Effector CD4-positive, alpha-beta T cell (primary cell): ENCODE results near the gene TACO1.

Experiments used
- DNase-seq: peaks from one replicate; pipeline ENCODE4 v3.0.0-alpha.2; 2020

Gene TACO1

DNA sequence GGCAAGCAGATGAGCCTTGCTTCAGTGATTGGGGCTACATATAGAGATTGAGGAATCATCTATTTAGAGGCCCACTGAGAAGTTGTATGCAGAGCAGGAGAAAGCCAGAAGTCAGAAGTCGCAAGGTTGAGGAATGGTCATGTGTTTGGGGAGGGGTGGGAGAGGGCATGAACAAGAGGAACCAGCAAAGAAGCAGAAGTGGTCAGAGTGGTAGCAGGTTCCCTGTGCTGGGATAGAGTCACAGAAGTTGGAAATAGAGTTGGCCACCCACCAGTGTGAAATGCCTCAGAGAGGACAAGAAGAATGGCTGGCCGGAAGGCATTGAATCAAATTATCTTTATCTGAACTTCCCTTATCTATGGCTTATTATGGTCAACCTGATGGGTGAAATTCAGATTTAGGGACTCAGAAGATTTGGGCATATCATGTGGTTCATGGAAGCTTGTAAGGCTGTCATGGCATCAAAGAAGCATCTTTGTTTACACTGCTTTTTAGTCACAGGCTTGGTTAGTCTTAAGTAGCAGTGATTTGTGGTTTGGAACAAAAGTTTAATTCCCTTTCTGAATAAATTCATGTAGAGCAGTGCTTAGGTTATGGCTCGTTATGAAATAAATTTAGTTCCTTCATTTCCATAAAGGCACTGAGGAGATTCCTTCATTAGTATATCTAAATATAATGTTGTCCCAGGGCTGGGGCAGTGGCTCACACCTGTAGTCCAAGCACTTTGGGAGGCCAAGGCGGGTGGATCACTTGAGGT is 41.2 kb downstream of the TACO1 start:
- no peak for DNase-seq

DNA sequence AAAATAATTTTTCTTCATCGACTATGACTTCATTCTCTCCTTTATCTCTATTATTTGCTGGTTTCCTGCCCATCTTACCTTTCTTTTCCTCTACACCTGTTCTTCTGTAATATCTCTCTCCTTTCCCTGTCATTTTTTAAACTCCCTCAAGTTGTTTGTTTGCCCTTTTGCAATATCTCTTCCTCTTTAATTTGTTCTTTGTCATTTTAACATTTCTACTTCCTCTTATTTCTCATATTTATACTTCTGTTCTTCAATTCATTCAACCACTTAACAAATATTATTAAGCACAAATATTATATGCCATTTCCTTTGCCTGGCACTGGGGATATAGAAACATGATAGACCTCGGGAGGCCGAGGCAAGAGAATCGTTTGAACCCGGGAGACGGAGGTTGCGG is 44.2 kb downstream of the TACO1 start:
- DNase-seq: no peak

DNA sequence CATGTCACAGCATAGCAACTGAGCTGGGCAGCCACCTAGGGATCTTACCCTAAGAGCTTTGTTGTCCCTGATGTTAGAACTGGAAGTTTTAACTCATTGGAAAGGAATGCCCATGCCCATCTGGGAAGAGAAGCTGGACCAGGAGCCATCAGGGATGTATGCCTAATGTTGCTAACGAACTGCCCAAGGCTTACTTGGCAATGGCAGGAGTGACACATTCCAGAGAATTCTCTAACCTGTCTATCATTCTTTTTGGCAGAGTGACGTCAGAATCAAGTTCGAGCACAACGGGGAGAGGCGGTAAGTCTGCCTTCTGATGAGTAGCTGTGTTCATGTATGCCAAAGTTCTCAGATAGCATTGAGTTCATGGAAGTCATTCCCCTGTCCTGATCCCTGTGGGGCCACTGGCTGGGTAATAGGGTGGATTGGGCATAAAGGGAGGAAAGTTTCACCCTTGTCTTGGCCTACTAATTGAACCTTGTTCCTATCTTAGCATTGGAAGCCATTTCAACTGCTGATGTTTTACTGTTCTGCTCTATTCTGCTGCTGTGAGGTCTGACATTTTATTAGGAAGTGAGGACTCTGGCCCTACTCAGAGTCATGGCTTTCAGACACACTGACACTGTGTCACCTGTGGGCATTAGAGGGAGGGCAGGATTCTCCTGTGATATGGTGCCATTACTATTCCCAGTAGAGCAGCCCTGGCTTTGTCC is 45.2 kb downstream of the TACO1 start:
- no peak for DNase-seq

DNA sequence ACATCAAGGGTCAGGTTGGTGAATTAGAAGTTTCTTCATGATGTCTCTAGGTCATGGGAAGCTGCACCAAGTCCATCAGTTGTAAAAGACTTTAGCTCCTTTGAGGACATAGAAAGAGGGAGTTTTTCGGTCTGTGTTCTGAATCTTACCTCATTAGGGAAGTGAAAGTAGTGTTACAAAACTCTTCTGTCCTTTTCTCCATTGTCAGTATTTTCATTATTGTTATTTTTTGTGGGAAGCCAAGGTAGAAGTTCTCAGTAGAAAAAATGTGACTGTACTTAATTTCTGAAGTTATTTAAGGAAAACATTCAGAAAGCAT is 45.8 kb downstream of the TACO1 start:
- DNase-seq: no peak

DNA sequence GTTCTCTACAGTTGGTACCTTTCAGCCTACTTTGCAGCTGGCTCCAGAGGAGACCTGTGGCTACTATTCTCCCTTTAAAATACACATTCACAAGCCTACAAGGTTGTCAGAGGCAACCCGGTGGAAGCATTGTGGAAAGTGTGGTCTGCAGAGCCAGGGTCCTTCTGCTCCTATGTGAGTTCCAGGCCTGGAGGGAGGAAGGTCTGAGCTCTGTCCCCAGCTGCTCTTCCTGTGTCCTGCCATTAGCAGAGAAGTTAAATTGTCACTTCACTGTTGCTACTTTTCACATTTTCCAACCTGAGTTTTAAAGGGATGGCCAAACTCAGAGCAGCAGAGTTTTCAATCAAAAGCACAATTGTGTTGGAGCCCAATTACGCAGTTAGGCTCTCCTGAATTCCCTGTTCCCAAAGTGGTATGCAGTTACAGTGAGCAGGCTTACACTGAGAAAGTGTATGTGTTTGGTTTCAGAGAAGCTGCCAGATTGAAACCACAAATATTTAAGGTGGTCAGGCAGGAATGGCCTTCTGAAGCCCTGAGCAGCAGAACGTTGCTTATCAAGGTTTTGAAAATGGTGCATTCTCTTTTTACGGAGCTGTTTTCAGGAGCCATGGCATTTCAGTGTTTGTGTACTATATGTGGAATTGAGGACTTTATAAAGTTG is 46.5 kb downstream of the TACO1 start:
- DNase-seq: no peak

DNA sequence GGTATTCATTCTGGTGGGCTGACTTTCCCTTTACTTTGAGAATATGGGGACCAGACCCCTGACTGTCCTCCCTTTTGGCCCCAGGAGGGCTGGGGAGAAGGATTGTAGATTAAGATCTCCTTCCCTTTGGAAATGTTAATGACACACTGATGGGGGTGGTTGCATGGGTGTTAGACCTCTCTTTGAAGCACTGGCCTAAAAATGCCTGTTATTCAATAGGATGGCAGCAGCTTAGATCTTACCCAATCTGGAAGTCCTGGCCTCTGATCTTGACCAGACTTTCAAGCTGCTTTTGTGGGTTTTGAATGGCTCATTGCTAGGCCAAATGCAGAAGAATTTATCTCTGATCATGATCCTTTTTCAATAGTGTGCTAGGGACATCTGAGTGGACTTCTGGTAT is 47.2 kb downstream of the TACO1 start:
- no peak for DNase-seq

DNA sequence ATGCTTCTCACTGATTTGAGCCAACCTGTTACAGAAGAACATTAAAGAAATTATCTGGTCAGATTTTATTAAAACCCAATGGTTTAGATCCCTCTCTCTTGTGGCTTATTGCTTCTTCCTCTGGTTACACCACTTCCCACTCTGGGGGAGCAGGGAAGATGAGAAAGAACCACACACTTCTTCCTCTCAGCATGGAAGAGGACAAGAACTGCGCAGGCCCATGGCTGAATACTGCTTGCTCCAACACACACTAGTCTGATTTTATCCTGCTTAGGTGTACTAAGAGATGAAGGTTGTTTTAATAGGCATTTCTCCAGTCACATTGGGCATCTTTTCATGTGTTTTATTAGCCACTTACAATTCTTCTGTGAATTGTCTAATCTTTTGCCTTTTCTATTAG is 49.1 kb downstream of the TACO1 start:
- DNase-seq: no peak

DNA sequence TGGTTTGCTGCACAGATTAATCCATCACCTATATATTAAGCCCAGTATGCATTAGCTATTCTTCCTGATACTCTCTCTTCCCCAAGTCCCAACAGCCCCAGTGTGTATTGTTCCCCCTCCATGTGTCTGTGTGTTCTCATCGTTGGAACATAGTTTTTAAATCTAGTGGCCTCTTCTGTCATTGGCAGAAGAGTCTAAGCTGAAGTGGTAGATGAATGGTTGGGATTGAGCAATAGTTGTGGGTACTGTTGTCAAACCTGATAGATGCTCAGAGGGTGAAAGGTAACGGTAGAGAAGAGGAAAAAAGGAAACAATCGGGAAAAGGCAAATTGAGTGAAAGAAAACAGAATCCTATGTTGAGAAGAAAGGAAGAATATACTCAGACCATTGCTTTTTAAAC is 51.4 kb downstream of the TACO1 start:
- DNase-seq: no peak

DNA sequence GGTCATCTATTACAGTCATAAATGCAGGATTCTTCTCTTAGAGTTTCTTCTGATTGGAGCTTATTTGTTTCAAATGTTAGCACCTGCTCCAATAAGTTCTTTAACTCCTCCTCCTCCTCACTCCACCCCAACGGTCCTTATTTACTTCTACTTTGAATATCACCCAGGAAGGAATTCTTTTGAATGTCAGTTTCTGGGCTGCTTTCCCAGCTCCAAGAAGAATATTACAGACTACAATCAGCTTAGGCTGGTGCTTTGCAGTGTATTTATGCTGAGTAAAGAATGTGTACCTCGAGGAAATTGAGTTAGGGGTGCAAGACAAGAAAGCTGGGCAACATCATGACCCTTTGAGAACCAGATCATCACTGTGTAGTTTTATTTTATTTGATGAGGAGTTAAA is 52.4 kb downstream of the TACO1 start:
- no peak for DNase-seq

DNA sequence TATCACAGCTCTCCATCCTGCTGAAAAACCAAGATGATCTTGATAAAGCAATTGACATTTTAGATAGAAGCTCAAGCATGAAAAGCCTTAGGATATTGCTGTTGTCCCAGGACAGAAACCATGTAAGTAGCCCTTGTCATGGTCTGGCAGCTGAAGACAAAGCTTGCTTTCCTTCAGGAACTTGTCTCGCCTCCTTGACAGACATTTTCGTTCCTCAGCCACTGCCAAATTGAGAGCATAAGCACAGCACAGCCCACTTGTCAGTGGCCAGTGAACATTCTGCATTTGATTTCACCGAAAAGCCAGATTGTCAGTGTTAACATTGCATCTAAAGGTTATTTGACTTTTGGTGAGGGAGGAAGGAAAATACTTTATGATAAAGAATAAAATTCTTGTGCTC is 57.1 kb downstream of the TACO1 start:
- DNase-seq: no peak
